ENCODE results near the gene GALNT1. TPM values are rescaled to one million over a fixed set of nuclear protein-coding genes. Genes with fewer than 3 reads are reported as not detected.

GALNT1 gene
- total and polyA plus RNA-seq, 10 donors = 13.9 to 67.1 (median 49.9) TPM

GRCh38 chr18:35695384-35695783 is 113.8 kb downstream of the GALNT1 start:
- no peak for DNase-seq
- Histone ChIP-seq H3K4me1 (no peaks in the 10 kb centered on the region), H3K36me3 (peaks cover 0 to 97% (median 32%) of the 10 kb centered on the region in 6 donors), H3K9me3 (no peaks in the 10 kb centered on the region), H3K4me3 (no peak overlapping the region), H3K27ac (no peak overlapping the region), H3K27me3 (replicated peaks in 1 of 7) (no peaks in the 10 kb centered on the region)
- 96 to 100% (median 100%) methylated on average over 1 of the region's 1 CpG for WGBS, 5 donors
- intact Hi-C loops (cut with DNase I; ENCODE audit: low total_unique reads) = no loop called here
- TF ChIP-seq CTCF (IDR thresholded peaks at IDR 0.05 in 8 of 11, conservative IDR thresholded peaks at IDR 0.05 in 3 of 11) (no peak), POLR2AphosphoS5 (IDR thresholded peaks at IDR 0.05) (no peak), POLR2A (IDR thresholded peaks at IDR 0.05) (no peak)

- no peaks in the 10 kb centered on the region for H3K27me3 ChIP-seq (replicated peaks in 1 of 7)
- 84 to 100% (median 97%) methylated on average over 8 of the region's 8 CpGs for WGBS, 5 donors
- H3K27ac ChIP-seq = no peak overlapping the region
- H3K36me3 ChIP-seq = peaks cover 0 to 96% (median 30%) of the 10 kb centered on the region in 6 donors
- H3K9me3 ChIP-seq = no peaks in the 10 kb centered on the region
- no peak for TF ChIP-seq CTCF (IDR thresholded peaks at IDR 0.05 in 8 of 11, conservative IDR thresholded peaks at IDR 0.05 in 3 of 11)
- no peak for TF ChIP-seq POLR2A (IDR thresholded peaks at IDR 0.05)
- no peak for TF ChIP-seq POLR2AphosphoS5 (IDR thresholded peaks at IDR 0.05)
- intact Hi-C loops (cut with DNase I; ENCODE audit: low total_unique reads) = no loop called here
- DNase-seq = no peak
- H3K4me3 ChIP-seq = no peak overlapping the region
- no peaks in the 10 kb centered on the region for H3K4me1 ChIP-seq
These were observed 114.3 kb downstream of the GALNT1 start for GRCh38 chr18:35695803-35696202.

GRCh38 chr18:35696307-35696706 is 114.8 kb downstream of the GALNT1 start:
- no peak for DNase-seq
- peaks cover 0 to 95% (median 26%) of the 10 kb centered on the region in 6 donors for H3K36me3 ChIP-seq
- no peak overlapping the region for H3K27ac ChIP-seq
- no peak for TF ChIP-seq POLR2AphosphoS5 (IDR thresholded peaks at IDR 0.05)
- TF ChIP-seq CTCF (IDR thresholded peaks at IDR 0.05 in 8 of 11, conservative IDR thresholded peaks at IDR 0.05 in 3 of 11) = no peak
- no peak for TF ChIP-seq POLR2A (IDR thresholded peaks at IDR 0.05)
- intact Hi-C loops (cut with DNase I; ENCODE audit: low total_unique reads) = no loop called here
- no peaks in the 10 kb centered on the region for H3K27me3 ChIP-seq (replicated peaks in 1 of 7)
- H3K9me3 ChIP-seq = no peaks in the 10 kb centered on the region
- no peak overlapping the region for H3K4me3 ChIP-seq
- 92 to 99% (median 98%) methylated on average over 3 of the region's 3 CpGs for WGBS, 5 donors
- H3K4me1 ChIP-seq = no peaks in the 10 kb centered on the region

GRCh38 chr18:35697869-35698268 is 116.3 kb downstream of the GALNT1 start:
- Histone ChIP-seq H3K4me3 (no peak overlapping the region), H3K27ac (no peak overlapping the region), H3K4me1 (no peaks in the 10 kb centered on the region), H3K36me3 (peaks cover 0 to 82% (median 18%) of the 10 kb centered on the region in 6 donors), H3K9me3 (no peaks in the 10 kb centered on the region), H3K27me3 (replicated peaks in 1 of 7) (no peaks in the 10 kb centered on the region)
- intact Hi-C loops (cut with DNase I; ENCODE audit: low total_unique reads) = no loop called here
- WGBS, 5 donors = 90 to 96% (median 94%) methylated on average over 7 of the region's 7 CpGs
- DNase-seq = no peak
- TF ChIP-seq CTCF (IDR thresholded peaks at IDR 0.05 in 8 of 11, conservative IDR thresholded peaks at IDR 0.05 in 3 of 11) = no peak
- no peak for TF ChIP-seq POLR2A (IDR thresholded peaks at IDR 0.05)
- TF ChIP-seq POLR2AphosphoS5 (IDR thresholded peaks at IDR 0.05) = no peak
